Nephron (organoid): ENCODE results near the gene RPS2.

ENCODE experiments used
- H3K27ac Mint-ChIP-seq, 3 experiments: 2 replicates each; pipeline ENCODE4 v1.8.0; 2020; ENCODE audit warnings: mixed read lengths in 3 of 3, mild to moderate bottlenecking in 2 of 3, moderate library complexity in 1 of 3
- H3K27me3 Mint-ChIP-seq: 2 replicates; pipeline ENCODE4 v1.8.0; 2021; ENCODE audit warnings: low read depth, mild to moderate bottlenecking, moderate library complexity, mixed read lengths
- H3K36me3 Mint-ChIP-seq: 2 replicates; pipeline ENCODE4 v1.8.0; 2020; ENCODE audit warnings: low read depth, mixed read lengths
- H3K4me1 Mint-ChIP-seq: 2 replicates; pipeline ENCODE4 v1.8.0; 2020; ENCODE audit warnings: mixed read lengths
- H3K4me3 Mint-ChIP-seq, 3 experiments: 2 replicates each; pipeline ENCODE4 v1.8.0; 2020; ENCODE audit warnings: mild to moderate bottlenecking in 3 of 3, mixed read lengths in 3 of 3, moderate library complexity in 2 of 3
- H3K9me3 Mint-ChIP-seq: 2 replicates; pipeline ENCODE4 v1.8.0; 2020; ENCODE audit warnings: mixed read lengths
- TF ChIP-seq, protein P1 (sequence below), 3 experiments: fragments of 200-600 bp; sonication (generic); IDR thresholded peaks; one replicate each; pipeline ENCODE4 v1.5.0; 2021; ENCODE audit warnings: antibody characterized with exemption in 3 of 3; ENCODE audit not compliant: unreplicated experiment in 3 of 3

RPS2 gene

DNA sequence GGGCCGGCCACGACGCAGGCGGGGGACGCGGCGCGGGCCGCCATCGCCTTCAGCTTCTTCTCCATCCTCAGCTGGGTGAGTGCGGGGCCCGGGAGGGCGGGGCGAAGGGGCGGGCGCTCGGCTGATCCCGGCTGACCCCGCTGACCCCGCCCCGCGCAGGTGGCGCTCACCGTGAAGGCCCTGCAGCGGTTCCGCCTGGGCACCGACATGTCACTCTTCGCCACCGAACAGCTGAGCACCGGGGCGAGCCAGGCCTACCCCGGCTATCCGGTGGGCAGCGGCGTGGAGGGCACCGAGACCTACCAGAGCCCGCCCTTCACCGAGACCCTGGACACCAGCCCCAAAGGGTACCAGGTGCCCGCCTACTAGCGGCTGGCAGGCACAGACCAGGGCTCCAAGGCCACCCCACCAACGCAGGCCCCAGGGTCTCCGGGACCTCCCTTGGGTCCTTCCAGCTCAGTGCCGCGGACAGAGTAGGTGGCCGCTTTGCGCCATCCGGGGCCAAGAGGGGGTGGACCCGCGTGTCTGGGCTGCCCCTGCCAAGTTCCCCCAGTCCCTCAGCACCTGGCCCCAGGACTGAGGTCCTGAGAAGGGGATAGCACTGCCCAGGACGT lies 28.2 kb upstream of the RPS2 start:
- no peak overlapping the region for H3K27ac Mint-ChIP-seq
- TF ChIP-seq, protein P1, sequence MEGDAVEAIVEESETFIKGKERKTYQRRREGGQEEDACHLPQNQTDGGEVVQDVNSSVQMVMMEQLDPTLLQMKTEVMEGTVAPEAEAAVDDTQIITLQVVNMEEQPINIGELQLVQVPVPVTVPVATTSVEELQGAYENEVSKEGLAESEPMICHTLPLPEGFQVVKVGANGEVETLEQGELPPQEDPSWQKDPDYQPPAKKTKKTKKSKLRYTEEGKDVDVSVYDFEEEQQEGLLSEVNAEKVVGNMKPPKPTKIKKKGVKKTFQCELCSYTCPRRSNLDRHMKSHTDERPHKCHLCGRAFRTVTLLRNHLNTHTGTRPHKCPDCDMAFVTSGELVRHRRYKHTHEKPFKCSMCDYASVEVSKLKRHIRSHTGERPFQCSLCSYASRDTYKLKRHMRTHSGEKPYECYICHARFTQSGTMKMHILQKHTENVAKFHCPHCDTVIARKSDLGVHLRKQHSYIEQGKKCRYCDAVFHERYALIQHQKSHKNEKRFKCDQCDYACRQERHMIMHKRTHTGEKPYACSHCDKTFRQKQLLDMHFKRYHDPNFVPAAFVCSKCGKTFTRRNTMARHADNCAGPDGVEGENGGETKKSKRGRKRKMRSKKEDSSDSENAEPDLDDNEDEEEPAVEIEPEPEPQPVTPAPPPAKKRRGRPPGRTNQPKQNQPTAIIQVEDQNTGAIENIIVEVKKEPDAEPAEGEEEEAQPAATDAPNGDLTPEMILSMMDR (IDR thresholded peaks at IDR 0.05; ENCODE audit: unreplicated experiment in 3 of 3) = no peak
- H3K27me3 Mint-ChIP-seq = peaks cover 56% of the 10 kb centered on the region
- H3K4me3 Mint-ChIP-seq = no peak overlapping the region
- peaks cover 9% of the 10 kb centered on the region for H3K4me1 Mint-ChIP-seq
- H3K36me3 Mint-ChIP-seq = peaks cover 14% of the 10 kb centered on the region
- H3K9me3 Mint-ChIP-seq = no peaks in the 10 kb centered on the region

DNA sequence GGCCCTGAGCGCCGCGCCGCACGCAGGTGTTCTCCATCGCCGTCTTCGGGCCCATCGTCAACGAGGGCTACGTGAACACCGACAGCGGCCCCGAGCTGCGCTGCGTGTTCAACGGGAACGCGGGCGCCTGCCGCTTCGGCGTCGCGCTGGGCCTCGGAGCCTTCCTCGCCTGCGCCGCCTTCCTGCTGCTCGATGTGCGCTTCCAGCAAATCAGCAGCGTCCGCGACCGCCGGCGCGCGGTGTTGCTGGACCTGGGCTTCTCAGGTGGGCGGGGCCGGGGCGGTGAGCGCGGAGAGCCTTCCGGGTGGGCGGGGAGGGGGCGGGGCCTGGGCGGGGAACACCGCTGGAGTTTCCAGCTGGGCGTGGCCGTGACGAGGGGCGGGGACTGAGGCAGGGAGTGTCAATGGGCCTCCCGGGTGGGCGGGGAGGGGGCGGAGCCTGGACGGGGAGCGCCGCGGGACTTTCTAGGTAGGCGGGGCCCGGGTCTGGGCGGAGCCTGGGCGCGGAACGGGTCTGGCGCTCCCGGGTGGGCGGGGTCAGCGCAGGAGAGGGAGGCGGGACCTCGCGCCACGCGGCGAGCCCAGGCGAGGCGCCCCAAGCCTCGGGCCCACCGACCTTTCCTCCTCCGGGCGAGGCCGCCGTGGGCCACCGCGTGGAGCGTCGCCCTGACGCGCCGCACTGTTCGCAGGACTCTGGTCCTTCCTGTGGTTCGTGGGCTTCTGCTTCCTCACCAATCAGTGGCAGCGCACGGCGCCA lies 27.5 kb upstream of the RPS2 start:
- Mint-ChIP-seq H3K27ac (no peak overlapping the region), H3K4me3 (peak overlapping the region in 2 of 3 experiments; percentile 21 to 38), H3K4me1 (peaks cover 9% of the 10 kb centered on the region), H3K36me3 (peaks cover 10% of the 10 kb centered on the region), H3K27me3 (peaks cover 61% of the 10 kb centered on the region), H3K9me3 (no peaks in the 10 kb centered on the region)
- TF ChIP-seq, protein P1 (IDR thresholded peaks at IDR 0.05; ENCODE audit: unreplicated experiment in 3 of 3) = no peak

DNA sequence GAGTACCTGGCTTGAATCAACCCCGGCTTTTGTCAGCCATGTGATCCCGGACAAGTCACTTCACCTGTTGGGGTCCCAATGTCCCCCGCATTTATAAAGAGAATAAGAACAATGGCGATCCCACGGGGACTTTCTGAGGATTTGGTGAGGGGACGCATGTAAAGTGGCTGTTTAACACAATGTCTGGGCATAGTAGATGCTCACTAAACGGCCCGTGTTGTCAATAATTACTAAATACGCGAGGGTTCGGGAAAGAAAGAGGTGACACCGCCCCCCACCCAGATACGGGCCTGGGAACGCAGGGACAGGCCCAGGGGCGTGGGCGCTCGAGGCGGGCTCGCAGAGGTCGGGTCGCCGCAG lies 26.9 kb upstream of the RPS2 start:
- Mint-ChIP-seq H3K36me3 (peaks cover 14% of the 10 kb centered on the region), H3K27me3 (peaks cover 66% of the 10 kb centered on the region), H3K4me1 (peaks cover 9% of the 10 kb centered on the region), H3K4me3 (peak overlapping the region in 2 of 3 experiments; percentile 56 to 57), H3K27ac (no peak overlapping the region), H3K9me3 (no peaks in the 10 kb centered on the region)
- TF ChIP-seq, protein P1 (IDR thresholded peaks at IDR 0.05; ENCODE audit: unreplicated experiment in 3 of 3) = no peak

DNA sequence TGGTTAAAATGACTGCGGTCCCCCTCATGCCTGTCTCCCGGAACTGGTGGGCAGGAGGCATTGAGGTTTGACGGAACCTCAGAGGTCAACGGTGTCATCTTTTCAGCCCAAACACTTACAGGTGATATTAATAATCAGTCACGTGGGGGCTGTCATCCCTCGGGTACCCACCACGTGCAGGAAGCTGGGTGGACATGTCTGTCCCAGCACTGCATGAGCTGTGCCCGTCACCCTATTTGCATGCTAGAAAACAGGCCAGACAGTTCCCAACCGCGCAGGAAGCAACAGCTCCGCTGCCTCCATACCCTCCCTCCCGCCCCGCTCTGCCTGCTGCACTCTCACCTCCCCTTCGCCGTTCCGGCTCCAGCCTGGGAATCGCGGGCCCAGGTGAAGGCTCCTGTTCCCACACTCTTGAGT lies 26.5 kb upstream of the RPS2 start:
- Mint-ChIP-seq H3K36me3 (peaks cover 18% of the 10 kb centered on the region), H3K27ac (no peak overlapping the region), H3K4me3 (peak overlapping the region in 2 of 3 experiments; percentile 56 to 57), H3K4me1 (peaks cover 9% of the 10 kb centered on the region), H3K9me3 (no peaks in the 10 kb centered on the region), H3K27me3 (peaks cover 66% of the 10 kb centered on the region)
- TF ChIP-seq, protein P1 (IDR thresholded peaks at IDR 0.05; ENCODE audit: unreplicated experiment in 3 of 3) = no peak

DNA sequence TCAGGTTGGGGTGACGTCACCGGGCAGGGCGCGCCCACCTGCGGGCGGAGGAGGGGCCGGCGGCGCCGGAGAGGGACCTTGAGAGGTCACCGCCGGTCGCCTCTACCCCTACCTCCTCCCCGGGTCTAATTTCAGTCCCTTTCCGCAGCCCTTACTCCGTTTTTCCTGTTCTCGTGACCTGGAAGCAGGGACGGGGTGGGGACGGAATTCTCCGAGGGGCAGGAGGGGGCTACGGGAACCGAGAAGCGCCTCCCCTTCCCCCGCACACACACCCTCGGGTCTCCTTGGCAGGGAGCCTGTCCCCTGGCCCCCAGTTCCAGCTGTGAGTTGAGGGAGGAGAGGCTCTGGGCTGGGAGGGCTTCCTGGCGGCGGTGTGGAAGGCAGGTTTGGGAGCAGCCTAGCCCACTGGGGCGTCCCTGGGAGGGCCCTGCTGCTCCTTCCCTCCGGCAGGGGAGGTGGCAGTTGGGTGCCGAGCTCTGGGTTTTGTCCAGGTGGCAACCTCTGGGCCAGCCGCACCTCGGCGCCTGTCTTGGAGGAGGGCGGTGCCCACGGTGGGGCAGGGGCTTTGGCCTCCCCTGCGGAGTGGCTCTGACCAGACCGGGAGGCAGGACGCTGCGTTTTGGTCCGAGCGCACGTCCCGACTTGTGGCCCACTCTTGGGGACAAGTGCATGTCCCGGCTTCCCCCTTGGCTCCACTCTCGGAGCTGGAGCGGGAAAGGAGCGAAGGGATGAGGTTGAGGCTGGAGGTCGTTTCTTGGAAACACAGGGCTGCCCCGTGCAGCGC lies 25.9 kb upstream of the RPS2 start:
- Mint-ChIP-seq H3K4me3 (peak overlapping the region in 2 of 3 experiments; percentile 56 to 79), H3K27ac (no peak overlapping the region), H3K9me3 (no peaks in the 10 kb centered on the region), H3K4me1 (peaks cover 9% of the 10 kb centered on the region), H3K36me3 (peaks cover 16% of the 10 kb centered on the region), H3K27me3 (peaks cover 66% of the 10 kb centered on the region)
- TF ChIP-seq, protein P1 (IDR thresholded peaks at IDR 0.05; ENCODE audit: unreplicated experiment in 3 of 3) = no peak
